Panc1 (cell line): ENCODE data around the gene ACACB.

Experiments used
- POLR2AphosphoS5 ChIP-seq: IDR thresholded peaks from 2 replicates; pipeline ENCODE4 v1.6.1; 2012; ENCODE audit warnings: mild to moderate bottlenecking, low read depth, low read length, moderate library complexity
- SIN3A ChIP-seq: IDR thresholded peaks from 2 replicates; pipeline ENCODE4 v1.6.1; 2012; ENCODE audit warnings: low read depth, mild to moderate bottlenecking, low read length, moderate library complexity, borderline replicate concordance; ENCODE audit not compliant: insufficient read depth
- TCF7L2 ChIP-seq: IDR thresholded peaks from 2 replicates; pipeline ENCODE4 v1.6.1; 2011; ENCODE audit warnings: mild to moderate bottlenecking, low read depth, low read length, inconsistent platforms
- TF ChIP-seq, protein P1 (sequence below): fragments of 450-650 bp; IDR thresholded peaks from 2 replicates; pipeline ENCODE4 v1.5.1; 2017; ENCODE audit warnings: mild to moderate bottlenecking
- TF ChIP-seq, protein P2 (sequence below), 2 experiments: IDR thresholded peaks; 2 replicates each; pipeline ENCODE4 v1.6.1; 2011 to 2012; ENCODE audit warnings: low read depth in 2 of 2, control low read depth in 1 of 2, low read length in 1 of 2, mild to moderate bottlenecking in 1 of 2, moderate library complexity in 1 of 2; ENCODE audit not compliant: insufficient read depth in 1 of 2

DNA sequence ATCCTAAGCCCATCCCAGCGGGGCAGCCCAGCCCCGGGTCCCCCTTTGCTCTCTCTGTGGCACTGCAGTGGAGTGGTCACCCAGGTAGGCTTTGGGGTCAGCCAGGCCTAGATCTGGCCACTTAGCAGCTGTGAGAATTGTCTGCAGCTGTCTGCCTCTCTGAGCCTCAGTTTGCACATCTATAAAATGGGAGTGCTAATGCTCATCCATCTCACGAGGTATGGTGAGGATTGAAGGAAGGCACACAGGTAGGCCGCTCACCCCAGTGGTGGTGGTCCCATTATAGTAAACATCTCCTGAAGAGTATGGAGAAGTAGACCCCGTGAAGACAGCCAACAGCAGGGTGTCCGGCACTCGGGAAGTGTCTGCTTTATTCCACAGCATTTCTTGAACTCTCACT is 183.5 kb downstream of the ACACB start:
- TF ChIP-seq POLR2AphosphoS5 (no peak), TCF7L2 (no peak), SIN3A (no peak)
- TF ChIP-seq, protein P1, sequence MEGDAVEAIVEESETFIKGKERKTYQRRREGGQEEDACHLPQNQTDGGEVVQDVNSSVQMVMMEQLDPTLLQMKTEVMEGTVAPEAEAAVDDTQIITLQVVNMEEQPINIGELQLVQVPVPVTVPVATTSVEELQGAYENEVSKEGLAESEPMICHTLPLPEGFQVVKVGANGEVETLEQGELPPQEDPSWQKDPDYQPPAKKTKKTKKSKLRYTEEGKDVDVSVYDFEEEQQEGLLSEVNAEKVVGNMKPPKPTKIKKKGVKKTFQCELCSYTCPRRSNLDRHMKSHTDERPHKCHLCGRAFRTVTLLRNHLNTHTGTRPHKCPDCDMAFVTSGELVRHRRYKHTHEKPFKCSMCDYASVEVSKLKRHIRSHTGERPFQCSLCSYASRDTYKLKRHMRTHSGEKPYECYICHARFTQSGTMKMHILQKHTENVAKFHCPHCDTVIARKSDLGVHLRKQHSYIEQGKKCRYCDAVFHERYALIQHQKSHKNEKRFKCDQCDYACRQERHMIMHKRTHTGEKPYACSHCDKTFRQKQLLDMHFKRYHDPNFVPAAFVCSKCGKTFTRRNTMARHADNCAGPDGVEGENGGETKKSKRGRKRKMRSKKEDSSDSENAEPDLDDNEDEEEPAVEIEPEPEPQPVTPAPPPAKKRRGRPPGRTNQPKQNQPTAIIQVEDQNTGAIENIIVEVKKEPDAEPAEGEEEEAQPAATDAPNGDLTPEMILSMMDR = no peak
- TF ChIP-seq, protein P2, sequence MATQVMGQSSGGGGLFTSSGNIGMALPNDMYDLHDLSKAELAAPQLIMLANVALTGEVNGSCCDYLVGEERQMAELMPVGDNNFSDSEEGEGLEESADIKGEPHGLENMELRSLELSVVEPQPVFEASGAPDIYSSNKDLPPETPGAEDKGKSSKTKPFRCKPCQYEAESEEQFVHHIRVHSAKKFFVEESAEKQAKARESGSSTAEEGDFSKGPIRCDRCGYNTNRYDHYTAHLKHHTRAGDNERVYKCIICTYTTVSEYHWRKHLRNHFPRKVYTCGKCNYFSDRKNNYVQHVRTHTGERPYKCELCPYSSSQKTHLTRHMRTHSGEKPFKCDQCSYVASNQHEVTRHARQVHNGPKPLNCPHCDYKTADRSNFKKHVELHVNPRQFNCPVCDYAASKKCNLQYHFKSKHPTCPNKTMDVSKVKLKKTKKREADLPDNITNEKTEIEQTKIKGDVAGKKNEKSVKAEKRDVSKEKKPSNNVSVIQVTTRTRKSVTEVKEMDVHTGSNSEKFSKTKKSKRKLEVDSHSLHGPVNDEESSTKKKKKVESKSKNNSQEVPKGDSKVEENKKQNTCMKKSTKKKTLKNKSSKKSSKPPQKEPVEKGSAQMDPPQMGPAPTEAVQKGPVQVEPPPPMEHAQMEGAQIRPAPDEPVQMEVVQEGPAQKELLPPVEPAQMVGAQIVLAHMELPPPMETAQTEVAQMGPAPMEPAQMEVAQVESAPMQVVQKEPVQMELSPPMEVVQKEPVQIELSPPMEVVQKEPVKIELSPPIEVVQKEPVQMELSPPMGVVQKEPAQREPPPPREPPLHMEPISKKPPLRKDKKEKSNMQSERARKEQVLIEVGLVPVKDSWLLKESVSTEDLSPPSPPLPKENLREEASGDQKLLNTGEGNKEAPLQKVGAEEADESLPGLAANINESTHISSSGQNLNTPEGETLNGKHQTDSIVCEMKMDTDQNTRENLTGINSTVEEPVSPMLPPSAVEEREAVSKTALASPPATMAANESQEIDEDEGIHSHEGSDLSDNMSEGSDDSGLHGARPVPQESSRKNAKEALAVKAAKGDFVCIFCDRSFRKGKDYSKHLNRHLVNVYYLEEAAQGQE (IDR thresholded peaks at IDR 0.05; ENCODE audit: insufficient read depth in 1 of 2, low read depth in 2 of 2, low read length in 1 of 2) = no peak
